Urinary bladder (tissue), 4 donors: ENCODE measurements around the gene SPON1. TPM values are rescaled to one million over a fixed set of nuclear protein-coding genes. Genes with fewer than 3 reads are reported as not detected.

Experiments used
- DNase-seq: peaks from one replicate; pipeline ENCODE4 v3.0.0-alpha.2; 2015; ENCODE audit errors: extremely low spot score
- H3K27ac ChIP-seq: one replicate; pipeline ENCODE4 v1.5.1; 2013; ENCODE audit warnings: low read depth, mild to moderate bottlenecking, moderate library complexity
- H3K36me3 ChIP-seq: one replicate; pipeline ENCODE4 v1.6.1; 2013; ENCODE audit warnings: mild to moderate bottlenecking, moderate library complexity; ENCODE audit not compliant: insufficient read depth
- H3K4me1 ChIP-seq: one replicate; pipeline ENCODE4 v1.6.1; 2013; ENCODE audit warnings: mild to moderate bottlenecking, moderate library complexity; ENCODE audit not compliant: insufficient read depth
- H3K4me3 ChIP-seq: one replicate; pipeline ENCODE4 v1.5.1; 2013; ENCODE audit warnings: low read depth, low read length
- WGBS: extraction: QIAGEN DNeasy Blood & Tissue Kit; methylation state at CpG from one replicate; pipeline ENCODE4 v1.1.7; 2013; 5-methylcytosine and 5-hydroxymethylcytosine counted together
- polyA plus RNA-seq: library from polyadenylated mRNA; stranded (reverse); fragments of 200-250 nt; gene quantifications from one replicate; pipeline ENCODE4 v1.2.3, GENCODE V29; 2013
- total RNA-seq: library from RNA; depleted of rRNA; stranded (reverse); fragments of >200 nt; gene quantifications from one replicate; pipeline ENCODE4 v1.2.3, GENCODE V29; 2014
- donor health status: healthy with polysubstance abuse.
- donor health status: healthy.

SPON1 gene
- total and polyA plus RNA-seq, 2 donors: 71.5 to 131 TPM

DNA sequence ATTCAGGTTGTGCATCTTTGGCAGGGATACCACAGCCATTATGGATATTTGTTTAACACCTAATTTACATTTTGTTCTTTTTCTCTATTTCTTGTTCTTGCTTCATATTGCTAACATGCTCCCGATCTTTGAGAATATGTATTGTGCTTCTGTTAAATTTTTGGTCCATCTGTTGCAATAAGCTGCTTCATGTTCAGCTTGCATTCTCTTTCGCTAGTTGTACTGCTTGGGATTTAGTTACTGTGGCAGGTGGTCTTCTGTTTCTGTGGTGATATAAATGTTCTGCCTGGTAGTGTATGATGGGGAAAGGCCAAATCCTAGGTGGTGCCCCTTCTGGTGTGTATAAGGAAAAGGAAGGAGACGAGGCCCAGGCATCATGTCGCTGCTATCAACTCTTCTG lies 140.2 kb downstream of the SPON1 start:
- H3K36me3 ChIP-seq: no peaks in the 10 kb centered on the region
- no peak overlapping the region for H3K4me3 ChIP-seq
- H3K27ac ChIP-seq: no peak overlapping the region
- no peak for DNase-seq
- WGBS: 98% methylated on average over 4 of the region's 4 CpGs
- no peaks in the 10 kb centered on the region for H3K4me1 ChIP-seq

DNA sequence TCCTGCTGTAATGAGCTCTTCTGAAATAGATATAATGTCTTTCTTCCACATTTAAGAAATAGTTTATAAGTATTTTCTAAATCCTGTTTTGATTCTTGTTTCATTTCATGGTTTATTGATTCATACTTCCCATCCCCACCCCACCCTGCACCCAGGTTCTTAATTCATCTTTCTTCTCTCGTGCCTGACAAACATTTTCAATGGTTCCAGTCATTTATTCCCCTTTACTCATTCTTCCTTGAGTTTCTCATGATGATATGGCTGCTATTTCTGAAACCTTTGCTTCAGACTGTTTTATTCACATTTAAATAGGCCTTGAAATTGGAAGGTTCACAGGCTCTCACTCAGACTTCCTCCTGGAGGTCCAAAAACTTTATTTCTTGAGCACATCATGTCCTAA lies 142.9 kb downstream of the SPON1 start:
- H3K36me3 ChIP-seq: no peaks in the 10 kb centered on the region
- WGBS: 41% methylated on average over 1 of the region's 1 CpG
- H3K27ac ChIP-seq: no peak overlapping the region
- DNase-seq: no peak
- no peaks in the 10 kb centered on the region for H3K4me1 ChIP-seq
- no peak overlapping the region for H3K4me3 ChIP-seq

DNA sequence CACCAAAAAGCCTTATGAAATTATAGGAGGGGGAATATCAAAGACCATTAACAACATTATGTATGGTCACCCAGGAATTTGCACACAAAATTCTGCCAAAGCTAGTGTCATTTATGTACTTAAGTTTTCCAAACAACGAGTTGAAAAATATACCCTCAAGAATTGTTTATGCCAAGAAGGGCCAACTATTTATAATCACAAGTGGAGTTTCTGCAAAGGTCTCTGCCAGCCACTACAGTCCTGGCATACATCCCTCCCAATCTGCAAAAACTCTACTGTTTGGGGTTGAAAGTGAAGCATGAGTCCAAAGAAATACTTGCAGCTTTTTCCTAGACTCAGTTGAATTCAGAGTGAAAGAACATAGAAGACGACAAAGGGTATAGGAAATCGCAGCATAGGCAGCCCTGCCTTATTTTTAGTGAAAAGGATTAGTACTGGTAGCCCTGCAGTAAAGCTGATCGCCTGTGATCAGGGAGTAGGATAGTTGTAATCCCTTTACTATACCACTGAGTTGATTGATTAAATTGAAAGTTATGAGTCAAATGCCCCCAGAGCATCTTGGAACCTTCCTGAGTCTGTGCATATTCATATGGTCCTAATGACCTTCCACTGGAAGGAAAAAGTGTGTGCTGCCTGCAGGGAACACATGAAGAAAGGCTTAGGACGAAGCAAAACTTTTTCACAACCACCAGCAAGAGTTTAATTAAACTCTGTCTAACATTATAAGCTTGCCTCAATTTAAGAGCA lies 144.0 kb downstream of the SPON1 start:
- Histone ChIP-seq H3K27ac (no peak overlapping the region), H3K4me3 (no peak overlapping the region), H3K4me1 (no peaks in the 10 kb centered on the region), H3K36me3 (no peaks in the 10 kb centered on the region)
- no peak for DNase-seq
- WGBS: 73% methylated on average over 5 of the region's 5 CpGs

DNA sequence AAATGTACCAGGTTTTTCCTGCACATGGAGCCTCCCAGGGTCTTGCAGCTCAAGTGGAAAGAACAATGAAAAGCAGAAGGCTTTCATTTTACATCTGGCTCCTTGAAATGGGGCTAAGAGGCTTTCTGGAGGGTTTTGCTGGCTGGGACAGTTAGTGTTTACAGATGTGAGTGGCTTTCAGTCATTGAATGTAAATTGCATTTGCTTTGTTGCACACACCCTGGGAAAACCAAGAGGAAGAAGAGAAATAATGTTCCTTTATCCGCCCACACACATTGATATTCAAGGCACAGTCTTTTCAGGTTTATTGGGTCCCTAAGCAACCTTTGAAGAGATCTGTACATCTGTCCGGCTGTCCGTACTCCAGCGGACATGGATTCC lies 144.5 kb downstream of the SPON1 start:
- Histone ChIP-seq H3K27ac (no peak overlapping the region), H3K4me3 (no peak overlapping the region), H3K36me3 (no peaks in the 10 kb centered on the region), H3K4me1 (no peaks in the 10 kb centered on the region)
- WGBS: 73% methylated on average over 4 of the region's 4 CpGs
- DNase-seq: no peak

DNA sequence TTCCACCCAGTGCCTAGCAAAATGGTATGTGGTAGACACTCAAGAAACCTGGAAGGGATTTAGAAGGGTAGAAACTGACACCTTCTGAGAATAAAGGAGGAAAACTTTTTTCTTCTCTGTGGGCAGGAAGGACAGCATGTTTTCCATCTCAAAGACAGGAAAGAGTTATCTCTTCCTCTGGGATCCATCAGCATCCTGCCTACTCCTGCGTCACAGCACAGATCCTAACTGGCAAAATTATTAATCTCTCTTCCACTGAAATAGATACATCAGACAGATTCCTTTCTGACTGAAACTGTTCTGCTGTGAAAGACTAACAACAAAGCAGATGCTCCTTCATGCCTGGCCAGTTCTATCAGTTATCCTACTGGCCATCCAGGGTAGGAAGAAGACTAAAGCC lies 147.2 kb downstream of the SPON1 start:
- Histone ChIP-seq H3K36me3 (no peaks in the 10 kb centered on the region), H3K27ac (no peak overlapping the region), H3K4me1 (no peaks in the 10 kb centered on the region), H3K4me3 (no peak overlapping the region)
- DNase-seq: no peak
- WGBS: 61% methylated on average over 1 of the region's 1 CpG

DNA sequence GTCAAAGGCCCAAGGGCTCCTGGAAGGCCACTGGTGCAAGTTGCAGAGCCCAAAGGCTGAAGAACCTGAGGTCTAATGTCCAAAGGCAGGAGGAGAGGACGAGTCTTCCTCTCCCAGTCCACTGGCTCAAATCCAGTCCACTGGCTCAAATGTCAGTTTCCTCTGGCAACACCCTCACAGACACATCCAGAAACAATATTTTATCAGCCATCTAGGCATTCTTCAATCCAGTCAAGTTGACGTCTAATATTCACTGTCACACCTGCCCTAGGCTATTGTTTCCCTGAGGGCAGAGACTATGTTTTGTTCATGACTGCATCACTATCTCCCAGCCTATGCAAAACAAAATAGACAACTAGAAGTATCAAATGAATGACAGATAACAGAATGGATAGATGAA lies 148.1 kb downstream of the SPON1 start:
- Histone ChIP-seq H3K27ac (no peak overlapping the region), H3K4me1 (no peaks in the 10 kb centered on the region)
- WGBS: 60% methylated on average over 2 of the region's 2 CpGs

DNA sequence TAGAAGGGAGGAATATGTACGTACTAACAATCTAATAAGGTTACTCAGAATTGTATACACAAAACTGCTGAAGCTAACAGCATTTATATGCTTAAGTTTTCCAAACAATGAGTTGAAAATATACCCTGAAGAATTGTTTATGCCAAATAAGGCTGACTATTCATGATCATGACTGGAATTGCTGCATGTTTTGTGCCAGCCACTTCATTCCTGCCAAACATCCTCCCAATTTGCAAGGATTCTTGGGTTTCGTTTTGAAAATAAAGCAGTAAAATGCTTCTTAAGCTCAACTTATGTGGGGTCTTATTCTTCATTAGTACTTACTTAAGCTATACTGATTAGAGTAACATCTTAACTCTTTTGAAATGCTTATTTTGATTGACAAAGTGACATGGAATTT lies 149.0 kb downstream of the SPON1 start:
- H3K4me3 ChIP-seq: no peak overlapping the region
- 44% methylated on average over 2 of the region's 2 CpGs for WGBS
- H3K36me3 ChIP-seq: no peaks in the 10 kb centered on the region
- no peak overlapping the region for H3K27ac ChIP-seq
- no peak for DNase-seq
- no peaks in the 10 kb centered on the region for H3K4me1 ChIP-seq

More for the DNA sequence above, 148.1 kb downstream of the SPON1 start:
- no peak for DNase-seq
- Histone ChIP-seq H3K36me3 (no peaks in the 10 kb centered on the region), H3K4me3 (no peak overlapping the region)

DNA sequence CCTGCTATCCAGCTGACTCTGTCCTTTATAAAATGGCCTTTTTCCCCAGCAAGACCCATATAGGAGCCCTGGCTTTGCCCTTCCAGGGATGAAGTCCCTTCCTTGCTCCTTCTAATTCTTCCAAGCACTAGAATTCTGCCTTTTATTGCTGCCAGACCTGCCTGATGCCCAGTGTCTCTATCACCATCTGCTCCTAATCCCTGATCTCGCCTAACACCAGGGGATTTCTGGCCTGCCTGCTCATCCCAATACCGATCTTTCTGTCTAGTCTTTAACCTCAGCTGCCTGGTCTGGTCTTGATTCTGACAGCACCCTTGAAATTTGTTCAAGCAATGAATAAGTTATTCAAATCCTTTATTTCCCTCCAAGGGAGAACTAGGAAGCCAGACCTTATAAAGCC lies 150.2 kb downstream of the SPON1 start:
- Histone ChIP-seq H3K4me3 (no peak overlapping the region), H3K4me1 (no peaks in the 10 kb centered on the region), H3K36me3 (no peaks in the 10 kb centered on the region), H3K27ac (no peak overlapping the region)
- WGBS: 87% methylated on average over 2 of the region's 2 CpGs
- no peak for DNase-seq

DNA sequence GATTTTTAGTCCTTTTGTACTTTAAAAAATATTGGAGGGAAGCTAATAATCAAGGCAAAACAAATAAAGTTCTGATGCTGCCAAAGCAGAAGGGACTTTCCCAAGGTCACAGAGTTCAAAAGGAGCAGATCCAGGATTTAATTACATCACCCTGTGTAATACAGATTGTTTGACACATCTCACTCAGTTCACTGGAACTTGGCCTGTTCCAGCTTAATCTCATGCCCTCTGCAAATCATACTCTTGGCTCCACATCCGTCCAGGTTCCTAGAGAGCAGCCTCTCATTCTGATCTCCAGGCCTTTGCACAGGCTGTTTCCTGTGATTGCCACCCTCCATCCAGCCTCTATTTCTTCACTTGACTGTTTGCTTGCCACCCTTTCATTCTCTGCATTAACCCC lies 151.7 kb downstream of the SPON1 start:
- Histone ChIP-seq H3K27ac (no peak overlapping the region), H3K4me1 (no peaks in the 10 kb centered on the region)
- WGBS: 83% methylated on average over 1 of the region's 1 CpG

DNA sequence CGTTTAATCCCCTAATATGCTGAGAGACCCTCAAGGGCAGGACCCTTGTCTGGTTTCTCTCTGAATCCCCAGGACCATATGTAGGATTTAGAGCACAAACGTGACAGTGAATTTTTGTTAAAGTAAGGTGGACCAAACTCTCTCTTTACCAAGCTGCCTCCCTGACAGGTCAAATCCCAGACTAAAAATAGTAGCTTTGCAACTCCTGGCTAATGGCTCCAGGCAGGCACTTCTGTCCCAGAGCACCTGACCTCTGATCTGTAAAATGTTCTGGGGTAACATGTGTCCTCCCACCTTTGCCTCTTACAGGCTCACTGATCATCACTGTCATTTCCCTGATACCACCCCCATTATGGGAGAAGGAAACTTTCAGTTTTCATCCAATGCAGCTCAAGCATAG lies 152.3 kb downstream of the SPON1 start:
- Histone ChIP-seq H3K4me3 (no peak overlapping the region), H3K27ac (no peak overlapping the region), H3K4me1 (no peaks in the 10 kb centered on the region), H3K36me3 (no peaks in the 10 kb centered on the region)
- 79% methylated on average over 2 of the region's 2 CpGs for WGBS
- DNase-seq: no peak

More for the DNA sequence above, 151.7 kb downstream of the SPON1 start:
- no peak for DNase-seq
- Histone ChIP-seq H3K36me3 (no peaks in the 10 kb centered on the region), H3K4me3 (no peak overlapping the region)

DNA sequence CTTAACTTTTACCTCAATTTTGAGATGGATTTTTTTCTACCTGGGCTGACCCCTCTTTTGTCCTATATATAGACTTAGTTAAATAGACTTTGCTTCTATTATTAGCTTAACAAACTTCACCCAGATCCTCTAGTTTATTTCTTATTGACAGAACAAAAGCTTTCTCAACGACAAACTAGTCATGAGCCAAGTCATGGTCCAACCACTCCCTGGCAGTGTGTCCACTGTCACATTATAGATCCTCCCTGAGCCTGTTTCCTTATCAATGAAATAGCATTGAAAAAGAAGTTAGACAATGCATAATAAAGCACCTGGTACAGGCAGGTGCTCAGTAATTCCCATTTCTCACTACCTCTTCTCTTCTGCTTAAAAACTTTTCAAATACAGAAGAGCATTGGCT lies 155.1 kb downstream of the SPON1 start:
- no peak for DNase-seq
- WGBS: 38% methylated on average over 1 of the region's 1 CpG

DNA sequence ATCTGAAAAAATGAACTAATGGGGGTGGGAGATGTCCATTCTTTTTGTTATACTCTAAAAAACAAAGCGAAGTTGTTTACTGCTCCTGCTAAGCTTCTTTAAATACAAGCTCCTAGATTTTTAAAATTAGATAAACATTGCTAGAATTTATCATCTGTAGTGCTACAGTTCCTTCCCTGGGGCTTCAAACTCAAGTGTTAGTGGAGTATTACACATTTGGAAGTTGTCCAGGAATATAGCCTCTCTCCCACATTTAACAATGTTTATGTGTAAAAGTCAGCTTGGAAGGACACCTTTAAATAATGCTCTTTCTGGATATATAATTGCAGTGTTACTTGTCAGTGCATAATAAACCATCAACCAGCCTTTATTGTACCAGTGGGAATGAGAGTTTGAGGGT lies 155.5 kb downstream of the SPON1 start:
- WGBS: 0% methylated on average over 1 of the region's 1 CpG

More for the DNA sequence above, 155.1 kb downstream of the SPON1 start:
- no peak overlapping the region for H3K27ac ChIP-seq
- peak overlapping the region; percentile 4 for H3K4me3 ChIP-seq
- H3K4me1 ChIP-seq: no peaks in the 10 kb centered on the region
- H3K36me3 ChIP-seq: no peaks in the 10 kb centered on the region

DNA sequence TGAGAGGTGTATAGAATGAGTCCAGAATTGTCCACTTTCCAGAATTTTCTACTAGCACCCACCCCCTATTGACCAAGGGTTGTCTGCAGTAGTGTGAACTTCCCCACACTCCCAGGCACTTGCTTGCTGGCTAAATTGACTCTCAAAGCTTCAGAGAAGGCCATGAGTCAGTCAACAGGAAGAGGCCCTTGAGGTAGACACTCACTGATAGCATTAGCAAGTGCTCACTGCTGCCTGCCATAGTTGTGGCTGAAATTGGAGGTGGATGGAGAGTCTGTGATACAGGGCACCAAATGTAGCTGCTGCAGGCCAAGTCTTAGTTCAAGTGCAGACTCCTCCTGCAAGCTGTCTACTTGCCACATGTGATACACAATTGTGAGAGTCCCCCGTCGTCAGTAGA lies 156.8 kb downstream of the SPON1 start:
- H3K4me1 ChIP-seq: no peaks in the 10 kb centered on the region
- WGBS: 98% methylated on average over 2 of the region's 2 CpGs
- no peak for DNase-seq
- no peaks in the 10 kb centered on the region for H3K36me3 ChIP-seq
- H3K4me3 ChIP-seq: no peak overlapping the region
- H3K27ac ChIP-seq: no peak overlapping the region

More for the DNA sequence above, 155.5 kb downstream of the SPON1 start:
- DNase-seq: no peak
- H3K27ac ChIP-seq: no peak overlapping the region
- H3K4me3 ChIP-seq: peak overlapping the region; percentile 4
- no peaks in the 10 kb centered on the region for H3K4me1 ChIP-seq
- H3K36me3 ChIP-seq: no peaks in the 10 kb centered on the region

DNA sequence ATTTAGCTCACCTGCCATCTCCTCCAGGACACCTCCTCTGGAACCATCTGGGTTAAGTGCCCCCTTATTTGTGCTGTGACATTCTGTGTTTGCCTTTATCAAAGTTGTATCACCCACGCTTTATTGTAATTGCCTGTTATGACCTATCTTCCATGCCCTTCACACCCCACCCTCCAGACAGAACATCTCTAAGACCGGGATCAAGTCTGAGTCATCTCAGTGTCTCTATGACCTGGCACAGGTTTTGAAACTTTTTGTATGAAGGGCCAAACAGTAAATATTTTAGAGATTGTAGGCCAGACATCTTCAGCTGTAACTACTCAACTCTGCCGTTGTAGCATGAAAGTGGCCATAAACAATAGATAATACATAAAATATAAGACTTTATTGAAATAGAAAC lies 161.8 kb downstream of the SPON1 start:
- DNase-seq: no peak
- Histone ChIP-seq H3K4me3 (no peak overlapping the region), H3K36me3 (no peaks in the 10 kb centered on the region), H3K27ac (no peak overlapping the region), H3K4me1 (no peaks in the 10 kb centered on the region)
- 24% methylated on average over 3 of the region's 3 CpGs for WGBS

DNA sequence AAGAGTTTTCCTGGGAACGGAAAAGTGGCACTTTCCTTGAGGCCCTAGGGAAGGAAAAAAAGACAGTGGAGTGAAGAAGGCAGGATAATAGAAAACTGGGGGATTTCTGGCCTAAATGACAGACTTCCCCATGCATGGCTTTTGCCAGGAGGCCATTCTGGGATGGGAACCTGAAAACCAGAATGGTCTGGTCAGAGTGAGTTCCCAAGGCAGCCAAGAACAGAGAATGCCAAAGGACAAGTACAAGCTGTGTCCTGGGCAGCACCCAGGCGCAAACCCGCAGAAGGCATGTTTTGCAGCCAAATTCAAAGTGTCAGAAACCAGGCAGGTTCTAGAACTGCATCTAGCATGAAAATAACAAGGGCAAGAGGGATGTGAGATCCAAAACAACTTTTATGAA lies 162.4 kb downstream of the SPON1 start:
- no peak overlapping the region for H3K27ac ChIP-seq
- DNase-seq: no peak

More for the DNA sequence above, 162.4 kb downstream of the SPON1 start:
- no peak overlapping the region for H3K4me3 ChIP-seq
- H3K36me3 ChIP-seq: no peaks in the 10 kb centered on the region
- WGBS: 65% methylated on average over 3 of the region's 3 CpGs
- H3K4me1 ChIP-seq: no peaks in the 10 kb centered on the region
